Stimulated activated CD8-positive, alpha-beta memory T cell treated with anti-CD3 and anti-CD28 coated beads, Interleukin-15, amount 100 ng/mL, for 4 hours (primary cell): Measurements from ENCODE around the gene EPO.
"Not testable (repeated sequence)": the region's sequence is repeated elsewhere in the genome, so short reads cannot be mapped to it uniquely, and the experiment has no call there.

ENCODE experiments used
- DNase-seq, 2 donors: peaks; one replicate each; pipeline ENCODE4 v3.0.0-alpha.2; 2020; ENCODE audit warnings: low read depth in 2 of 2

EPO gene

GRCh38 chr7:100736671-100737070 is 16.4 kb downstream of the EPO start:
- DNase-seq = no peak

GRCh38 chr7:100739934-100740333 is 19.7 kb downstream of the EPO start:
- DNase-seq = no peak

DNA sequence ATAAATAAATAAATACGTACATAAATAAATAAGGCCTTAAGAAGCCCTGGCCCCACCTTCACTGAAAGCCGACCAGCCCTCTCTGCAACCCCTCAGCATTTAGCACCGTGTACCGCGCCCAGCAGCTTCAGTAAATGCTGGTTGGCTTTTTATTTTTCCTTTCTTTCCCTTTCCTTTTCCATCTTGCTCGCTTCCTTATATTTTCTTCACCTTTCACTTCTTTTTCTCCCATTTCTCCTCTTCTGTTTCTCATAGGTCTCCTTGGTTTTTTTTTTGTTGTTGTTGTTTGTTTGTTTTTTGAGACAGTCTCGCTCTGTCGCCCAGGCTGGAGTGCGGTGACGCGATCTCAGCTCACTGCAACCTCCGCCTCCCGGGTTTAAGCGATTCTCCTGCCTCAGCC is 24.3 kb downstream of the EPO start:
- no peak for DNase-seq

GRCh38 chr7:100745184-100745583 is 24.9 kb downstream of the EPO start:
- DNase-seq = no peak

GRCh38 chr7:100752994-100753393 is 32.7 kb downstream of the EPO start:
- DNase-seq = no peak

- DNase-seq = no peak
Observed at GRCh38 chr7:100753750-100754149, 33.5 kb downstream of the EPO start.

- no peak for DNase-seq
Observed at GRCh38 chr7:100759357-100760171, 39.3 kb downstream of the EPO start.

DNA sequence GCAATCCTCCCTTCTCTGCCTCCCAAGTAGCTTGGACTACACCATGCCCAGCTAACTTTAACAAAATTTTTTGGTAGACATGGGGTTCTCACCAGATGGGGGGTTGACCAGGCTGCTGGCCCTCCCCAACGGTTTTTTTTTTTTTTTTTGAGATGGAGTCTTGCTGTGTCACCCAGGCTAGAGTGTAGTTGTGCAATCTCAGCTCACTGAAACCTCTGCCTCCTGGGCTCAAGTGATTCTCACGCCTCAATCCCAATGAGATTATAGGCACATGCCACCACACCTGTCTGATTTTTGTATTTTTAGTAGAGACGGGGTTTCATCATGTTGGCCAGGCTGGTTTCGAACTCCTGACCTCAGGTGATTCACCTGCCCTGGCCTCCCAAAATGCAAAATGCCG is 42.6 kb downstream of the EPO start:
- not testable (repeated sequence) for DNase-seq

DNA sequence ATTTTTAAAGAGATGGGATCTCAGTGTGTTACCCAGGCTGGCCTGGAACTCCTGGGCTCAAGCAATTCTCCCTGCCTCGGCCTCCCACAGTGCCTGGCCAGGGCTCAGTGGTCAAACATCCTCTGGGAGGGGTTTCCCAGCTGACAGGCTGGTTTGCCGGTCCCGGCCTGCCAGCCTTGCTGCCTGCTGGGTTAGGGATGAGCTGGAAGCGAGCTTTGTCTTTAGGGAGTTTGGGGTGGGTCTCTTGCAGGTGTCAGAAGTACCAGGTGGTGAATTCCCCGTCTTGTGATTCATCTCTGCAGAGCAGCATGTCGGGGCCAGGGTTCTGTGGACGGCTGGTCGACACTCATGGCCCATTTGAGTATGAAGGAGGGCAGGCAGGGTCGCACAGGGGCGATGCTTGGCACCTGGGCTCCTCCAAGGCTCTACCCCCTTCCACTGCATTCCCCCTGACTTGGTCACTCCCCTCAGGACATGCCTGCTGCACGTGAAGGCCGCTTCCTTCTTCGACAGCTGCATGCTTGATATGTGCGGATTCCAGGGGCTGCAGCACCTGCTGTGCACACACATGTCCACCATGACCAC is 43.4 kb downstream of the EPO start:
- no peak for DNase-seq

DNA sequence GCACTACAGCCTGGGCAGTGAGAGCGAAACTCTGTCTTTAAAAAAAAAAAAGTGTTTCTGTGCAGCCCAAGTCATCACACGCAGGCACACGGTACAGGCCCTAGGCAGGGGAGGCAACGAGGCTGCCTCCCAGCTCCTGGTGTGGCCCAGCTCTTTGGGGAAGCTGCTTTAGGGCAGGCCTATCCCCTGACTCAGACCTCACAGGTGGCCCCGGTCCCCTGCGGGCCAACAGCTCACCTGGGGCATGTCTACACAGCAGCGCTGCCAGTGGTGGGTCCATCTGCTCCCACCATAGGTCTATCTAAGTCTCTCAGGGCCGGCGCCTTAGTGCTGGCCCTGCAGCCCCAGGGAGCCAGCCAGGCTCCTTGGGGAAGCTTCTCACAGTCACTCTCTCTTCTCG is 44.6 kb downstream of the EPO start:
- DNase-seq = no peak

DNA sequence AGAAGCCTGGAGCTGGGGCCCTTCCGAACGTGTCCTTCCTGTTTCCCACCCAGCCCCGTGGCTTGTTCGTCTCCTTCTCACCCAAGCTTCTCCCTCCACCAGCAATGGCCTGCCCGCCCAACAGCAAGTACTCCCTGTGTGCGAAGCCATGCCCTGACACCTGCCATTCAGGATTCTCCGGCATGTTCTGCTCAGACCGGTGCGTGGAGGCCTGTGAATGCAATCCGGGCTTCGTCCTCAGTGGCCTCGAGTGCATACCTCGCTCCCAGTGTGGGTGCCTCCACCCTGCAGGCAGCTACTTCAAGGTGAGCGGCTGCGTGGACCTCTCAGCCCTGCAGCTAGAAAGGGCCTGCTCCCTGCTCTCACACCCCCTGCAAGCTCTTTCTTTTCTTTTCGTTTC is 45.0 kb downstream of the EPO start:
- DNase-seq = no peak

DNA sequence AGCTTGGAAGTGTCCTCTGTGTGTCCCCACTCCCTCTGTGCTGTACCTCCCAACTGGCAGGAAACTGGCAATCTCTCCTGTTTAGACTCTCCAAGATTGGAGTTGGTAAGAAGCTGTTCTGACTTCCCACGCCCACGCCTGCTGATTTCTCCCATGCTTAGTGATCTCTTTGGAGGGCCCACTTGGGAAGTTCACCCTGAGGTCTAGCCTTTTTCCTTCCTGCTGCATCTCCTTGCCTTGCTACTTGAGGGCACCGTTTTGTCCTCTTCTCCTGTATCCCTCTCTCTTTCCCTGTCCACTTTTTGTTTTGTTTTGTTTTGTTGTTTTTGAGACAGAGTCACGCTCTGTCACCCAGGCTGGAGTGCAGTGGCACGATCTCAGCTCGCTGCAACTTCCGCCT is 48.5 kb downstream of the EPO start:
- no peak for DNase-seq
